Right atrium auricular region (tissue), 2 donors: Measurements from ENCODE around the gene SWI5. TPM values are rescaled to one million over a fixed set of nuclear protein-coding genes. Genes with fewer than 3 reads are reported as not detected.

Source experiments
- DNase-seq: peaks from one replicate; pipeline ENCODE4 v3.0.0-alpha.2; 2019; ENCODE audit warnings: low spot score
- H3K27ac ChIP-seq, 2 donors: fragments of 200-600 bp; sonication (generic); 1 replicate in 1 of 2; 2 replicates in 1 of 2; pipeline ENCODE4 v1.5.1; 2016 to 2019
- H3K27me3 ChIP-seq, 2 donors: fragments of 200-600 bp; sonication (generic); one replicate each; pipeline versions ENCODE4 v1.5.1 to v1.6.0; 2017 to 2019
- H3K36me3 ChIP-seq: fragments of 200-600 bp; sonication (generic); one replicate; pipeline ENCODE4 v1.5.1; 2016
- H3K4me1 ChIP-seq, 2 donors: fragments of 200-600 bp; sonication (generic); one replicate each; pipeline versions ENCODE4 v1.5.1 to v1.6.0; 2017 to 2019
- H3K4me3 ChIP-seq, 2 donors: fragments of 200-600 bp; sonication (generic); 1 replicate in 1 of 2; 2 replicates in 1 of 2; pipeline ENCODE4 v1.5.1; 2017 to 2019; ENCODE audit warnings: mild to moderate bottlenecking in 1 of 2, moderate library complexity in 1 of 2
- H3K9me3 ChIP-seq, 2 donors: fragments of 200-600 bp; sonication (generic); one replicate each; pipeline ENCODE4 v1.5.1; 2019
- total RNA-seq, 2 donors: library from RNA; depleted of rRNA; stranded (reverse); fragments of >200 nt; gene quantifications; one replicate each; pipeline ENCODE4 v1.1.0, GENCODE V29; 2016
- TF ChIP-seq, protein P1 (sequence below), 2 donors: fragments of 200-600 bp; sonication (generic); IDR thresholded peaks; one replicate each; pipeline ENCODE4 v1.5.1; 2019; ENCODE audit warnings: antibody characterized with exemption in 2 of 2

SWI5 gene
- total RNA-seq, 2 donors from 2014 or later, result 21.5 to 23.0 TPM

DNA sequence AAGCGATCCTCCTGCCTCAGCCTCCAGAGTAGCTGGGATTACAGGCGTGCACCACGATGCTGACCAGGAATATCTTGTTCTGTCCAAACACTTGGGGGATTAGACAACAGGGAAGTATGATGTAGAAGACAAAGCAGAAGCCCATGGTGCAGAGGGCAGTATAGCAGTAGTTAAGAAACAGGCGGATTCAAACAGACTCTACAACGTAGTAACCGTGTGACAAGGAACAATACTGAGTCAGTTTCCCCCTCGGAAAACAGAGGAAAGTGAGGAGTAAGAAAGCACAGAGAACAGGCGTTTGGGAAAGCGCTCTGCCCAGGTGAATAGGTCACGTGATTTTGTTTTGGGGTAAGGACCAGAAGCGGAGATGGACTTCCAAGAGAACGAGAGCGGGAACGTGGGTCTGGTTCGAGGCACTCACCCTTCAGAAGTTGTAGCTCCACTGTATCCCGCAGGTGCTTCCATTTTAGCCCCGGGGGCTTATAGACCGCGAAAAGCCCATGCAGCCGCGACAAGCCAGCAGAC lies 45.9 kb downstream of the SWI5 start:
- Histone ChIP-seq H3K4me3 (peak overlapping the region; percentile 68 to 99), H3K27me3 (no peaks in the 10 kb centered on the region), H3K36me3 (peaks cover 13% of the 10 kb centered on the region), H3K9me3 (no peaks in the 10 kb centered on the region), H3K27ac (peak overlapping the region; percentile 93 to 94), H3K4me1 (peaks cover 0 to 38% of the 10 kb centered on the region in 2 donors)
- no peak for DNase-seq
- TF ChIP-seq, protein P1, sequence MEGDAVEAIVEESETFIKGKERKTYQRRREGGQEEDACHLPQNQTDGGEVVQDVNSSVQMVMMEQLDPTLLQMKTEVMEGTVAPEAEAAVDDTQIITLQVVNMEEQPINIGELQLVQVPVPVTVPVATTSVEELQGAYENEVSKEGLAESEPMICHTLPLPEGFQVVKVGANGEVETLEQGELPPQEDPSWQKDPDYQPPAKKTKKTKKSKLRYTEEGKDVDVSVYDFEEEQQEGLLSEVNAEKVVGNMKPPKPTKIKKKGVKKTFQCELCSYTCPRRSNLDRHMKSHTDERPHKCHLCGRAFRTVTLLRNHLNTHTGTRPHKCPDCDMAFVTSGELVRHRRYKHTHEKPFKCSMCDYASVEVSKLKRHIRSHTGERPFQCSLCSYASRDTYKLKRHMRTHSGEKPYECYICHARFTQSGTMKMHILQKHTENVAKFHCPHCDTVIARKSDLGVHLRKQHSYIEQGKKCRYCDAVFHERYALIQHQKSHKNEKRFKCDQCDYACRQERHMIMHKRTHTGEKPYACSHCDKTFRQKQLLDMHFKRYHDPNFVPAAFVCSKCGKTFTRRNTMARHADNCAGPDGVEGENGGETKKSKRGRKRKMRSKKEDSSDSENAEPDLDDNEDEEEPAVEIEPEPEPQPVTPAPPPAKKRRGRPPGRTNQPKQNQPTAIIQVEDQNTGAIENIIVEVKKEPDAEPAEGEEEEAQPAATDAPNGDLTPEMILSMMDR (IDR thresholded peaks at IDR 0.05), result no peak

DNA sequence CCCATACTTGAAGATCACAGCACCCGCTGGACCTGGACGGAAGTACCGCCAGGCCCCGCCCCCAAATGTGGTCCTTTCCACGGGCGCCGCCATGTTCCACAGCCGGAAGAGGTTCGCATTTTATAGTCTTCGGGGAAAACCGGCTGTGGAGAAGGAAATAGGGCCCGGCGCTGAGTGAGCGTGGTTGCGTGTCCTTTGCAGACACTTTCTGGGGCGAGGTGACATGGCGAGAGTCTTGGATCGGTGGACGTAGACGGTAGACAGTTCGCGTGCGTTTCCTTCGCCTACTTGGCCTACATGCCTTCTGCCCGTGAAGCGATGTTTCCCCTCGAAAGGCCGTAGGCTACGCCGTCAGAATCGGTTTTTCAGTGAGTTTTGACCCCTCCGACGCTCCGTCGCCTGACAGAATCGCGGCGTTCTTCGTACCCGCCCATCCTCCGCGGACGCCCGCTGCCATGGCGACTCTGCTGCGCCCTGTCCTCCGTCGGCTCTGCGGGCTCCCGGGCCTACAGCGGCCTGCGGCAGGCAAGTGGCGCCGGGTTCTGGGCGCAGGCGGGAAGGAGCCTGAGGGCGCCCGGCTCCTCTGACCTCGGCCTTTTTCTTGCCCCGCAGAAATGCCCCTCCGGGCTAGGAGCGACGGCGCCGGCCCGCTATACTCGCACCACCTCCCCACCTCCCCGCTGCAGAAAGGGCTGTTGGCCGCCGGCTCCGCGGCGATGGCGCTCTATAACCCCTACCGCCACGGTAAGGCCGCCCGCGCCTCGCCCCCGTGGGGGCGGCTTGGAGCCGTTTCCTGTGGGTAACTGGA lies 46.5 kb downstream of the SWI5 start, which contains the start of the genes COQ4 and TRUB2:
TSS of gene COQ4 (plus strand) at position 436 of the 808 bp plus-strand sequence. CDS start at position 456, 20 bp downstream.
TSS of gene TRUB2 (minus strand) at position 44 of the 808 bp plus-strand sequence. CDS start at position 5, 39 bp downstream.
- H3K4me1 ChIP-seq, result peaks cover 0 to 38% of the 10 kb centered on the region in 2 donors
- H3K27ac ChIP-seq, result peak within 1 kb of the TSS; percentile 93 to 94
- H3K9me3 ChIP-seq, result no peaks in the 10 kb centered on the region
- peaks cover 8% of the 10 kb centered on the region for H3K36me3 ChIP-seq
- peak; percentile 95 for DNase-seq
- TF ChIP-seq, protein P1 (IDR thresholded peaks at IDR 0.05), result no peak
- peak within 1 kb of the TSS; percentile 68 to 99 for H3K4me3 ChIP-seq
- H3K27me3 ChIP-seq, result no peaks in the 10 kb centered on the region

DNA sequence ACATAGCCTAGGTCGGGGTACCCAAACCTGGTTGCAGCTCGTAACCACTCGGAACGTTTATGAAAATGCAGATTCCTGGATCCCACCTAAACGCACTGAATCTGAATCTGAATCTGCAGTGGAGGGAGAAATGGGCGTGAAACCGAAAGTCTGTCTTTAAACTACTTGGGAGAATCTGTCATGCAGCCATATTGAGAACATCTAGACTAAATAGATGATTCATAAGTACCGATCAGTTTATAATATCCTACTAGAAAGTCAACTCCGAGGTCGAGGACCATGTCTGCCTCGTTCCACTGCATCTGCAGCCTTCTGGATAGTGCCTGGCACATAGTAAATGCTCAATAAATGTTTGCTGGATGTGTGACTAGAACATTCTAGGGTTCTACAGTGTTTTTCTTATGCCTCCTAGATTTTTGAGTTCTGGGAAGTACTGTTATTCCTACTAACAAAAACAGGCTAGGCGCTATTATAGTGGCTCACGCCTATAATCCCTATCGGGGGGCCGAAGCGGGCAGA lies 47.2 kb downstream of the SWI5 start:
- H3K4me1 ChIP-seq, result peaks cover 0 to 38% of the 10 kb centered on the region in 2 donors
- H3K36me3 ChIP-seq, result peaks cover 11% of the 10 kb centered on the region
- H3K27ac ChIP-seq, result peak overlapping the region; percentile 93 to 94

GRCh38 chr9:128323791-128324190 lies 47.7 kb downstream of the SWI5 start:
- DNase-seq, result no peak

More for the DNA sequence above, 47.2 kb downstream of the SWI5 start:
- Histone ChIP-seq H3K27me3 (no peaks in the 10 kb centered on the region), H3K9me3 (no peaks in the 10 kb centered on the region), H3K4me3 (peak overlapping the region; percentile 68 to 99)
- DNase-seq, result no peak
- TF ChIP-seq, protein P1 (IDR thresholded peaks at IDR 0.05), result no peak

GRCh38 chr9:128324401-128324800 lies 48.3 kb downstream of the SWI5 start:
- Histone ChIP-seq H3K36me3 (peaks cover 4% of the 10 kb centered on the region), H3K27me3 (no peaks in the 10 kb centered on the region)
- DNase-seq, result no peak

More at GRCh38 chr9:128323791-128324190, 47.7 kb downstream of the SWI5 start:
- Histone ChIP-seq H3K27ac (no peak overlapping the region), H3K27me3 (no peaks in the 10 kb centered on the region), H3K4me1 (peaks cover 0 to 38% of the 10 kb centered on the region in 2 donors), H3K9me3 (no peaks in the 10 kb centered on the region), H3K4me3 (peak overlapping the region; percentile 68 to 99), H3K36me3 (peaks cover 5% of the 10 kb centered on the region)
- TF ChIP-seq, protein P1 (IDR thresholded peaks at IDR 0.05), result no peak

More at GRCh38 chr9:128324401-128324800, 48.3 kb downstream of the SWI5 start:
- TF ChIP-seq, protein P1 (IDR thresholded peaks at IDR 0.05), result no peak
- Histone ChIP-seq H3K9me3 (no peaks in the 10 kb centered on the region), H3K4me3 (no peak overlapping the region), H3K27ac (no peak overlapping the region), H3K4me1 (peaks cover 0 to 38% of the 10 kb centered on the region in 2 donors)
